HepG2 (cell line): ENCODE measurements around the gene DCTN4. TPM values are rescaled to one million over a fixed set of nuclear protein-coding genes. Genes with fewer than 3 reads are reported as not detected.

Experiments used
- ATAC-seq: fragments of 200-7000 bp; cut with Tn5 transposase; 3 replicates; pipeline ENCODE4 v1.9.1; 2020; ENCODE audit warnings: mild to moderate bottlenecking, moderate library complexity
- BruUV-seq: library from RNA; stranded (reverse); fragments of 400-500 nt; replicated peaks from 2 replicates; lab custom pipeline; 2021; lab: Mats Ljungman, UMichigan
- CTCF ChIA-PET: fragments of 300-600 bp; formaldehyde crosslinking; extraction: SDS; loops from one replicate; lab custom pipeline; 2021; ENCODE audit warnings: low total read pairs, inconsistent platforms, low intra/inter-chr PET ratio; lab: Yijun Ruan, JAX
- POLR2A ChIA-PET: fragments of 350-600 bp; sonication (Branson Sonifier 250); formaldehyde crosslinking; loops from one replicate; lab custom pipeline; 2020; ENCODE audit warnings: antibody characterized with exemption, inconsistent platforms; lab: Yijun Ruan, JAX
- DNase-seq: peaks from one replicate; pipeline ENCODE4 v3.0.0-alpha.2; 2015; ENCODE audit warnings: low spot score
- FAIRE-seq: peaks from 3 replicates; lab custom pipeline; 2011; peaks lifted over from hg19 to GRCh38; lab: Jason Lieb, UNC
- H2AFZ ChIP-seq: one replicate; pipeline ENCODE4 v1.6.1; 2011; ENCODE audit warnings: low read length, inconsistent platforms
- H3K27ac ChIP-seq: fragments of 300-600 bp; 3 replicates; pipeline ENCODE4 v1.8.0; 2011; ENCODE audit warnings: mixed run types, mild to moderate bottlenecking, mixed read lengths, low read length, inconsistent platforms; ENCODE audit not compliant: insufficient read depth; ENCODE audit errors: extremely low read length
- H3K27me3 ChIP-seq, 2 experiments: fragments of 200-600 bp in 1 of 2; 2 replicates in 1 of 2; 3 replicates in 1 of 2; pipeline versions ENCODE4 v1.6.0 to v1.8.0; 2011; ENCODE audit warnings: low read length in 2 of 2, mild to moderate bottlenecking in 2 of 2, moderate library complexity in 2 of 2, inconsistent platforms in 1 of 2; ENCODE audit not compliant: insufficient read depth in 2 of 2, control insufficient read depth in 1 of 2
- H3K36me3 ChIP-seq, 2 experiments: fragments of 200-600 bp in 1 of 2; replicated peaks in 1 of 2; 2 replicates in 1 of 2; 3 replicates in 1 of 2; pipeline versions ENCODE4 v1.5.1 to v1.8.0; 2011; ENCODE audit warnings: low read length in 2 of 2, inconsistent platforms in 1 of 2; ENCODE audit not compliant: insufficient read depth in 2 of 2, control insufficient read depth in 1 of 2
- H3K4me1 ChIP-seq: 2 replicates; pipeline ENCODE4 v1.5.1; 2012; ENCODE audit warnings: low read length, inconsistent platforms; ENCODE audit not compliant: insufficient read depth
- H3K4me2 ChIP-seq: 2 replicates; pipeline ENCODE4 v1.6.0; 2011; ENCODE audit warnings: low read depth, low read length, inconsistent platforms
- H3K4me3 ChIP-seq, 3 experiments: fragments of 200-600 bp in 1 of 3; sonication (generic), shearing (Covaris generic) in 1 of 3; replicated peaks in 1 of 3; 2 replicates each; pipeline ENCODE4 v1.5.1; 2011 to 2016; ENCODE audit warnings: low read length in 3 of 3, inconsistent platforms in 2 of 3, low read depth in 2 of 3, mild to moderate bottlenecking in 2 of 3, control low read depth in 1 of 3, mixed read lengths in 1 of 3; ENCODE audit not compliant: insufficient read depth in 1 of 3
- H3K79me2 ChIP-seq: one replicate; pipeline ENCODE4 v1.6.1; 2011; ENCODE audit warnings: low read length, inconsistent platforms; ENCODE audit not compliant: insufficient read depth
- H3K9ac ChIP-seq: 2 replicates; pipeline ENCODE4 v1.6.0; 2011; ENCODE audit warnings: mild to moderate bottlenecking, low read depth, low read length, inconsistent platforms; ENCODE audit not compliant: insufficient read depth
- H3K9me3 ChIP-seq: 2 replicates; pipeline ENCODE4 v1.5.1; 2012; ENCODE audit warnings: mild to moderate bottlenecking, low read length
- H4K20me1 ChIP-seq: 2 replicates; pipeline ENCODE4 v1.6.0; 2011; ENCODE audit warnings: inconsistent platforms, mild to moderate bottlenecking, low read length, moderate library complexity; ENCODE audit not compliant: insufficient read depth
- ATF1 ChIP-seq: IDR thresholded peaks from 2 replicates; pipeline ENCODE4 v1.6.1; 2016; ENCODE audit warnings: mild to moderate bottlenecking, control low read depth
- MED1 ChIP-seq: sonication (generic); formaldehyde crosslinking; IDR thresholded peaks from 2 replicates; pipeline ENCODE4 v1.4.0; 2020; ENCODE audit warnings: missing genetic modification reagents
- MEIS2 ChIP-seq: sonication (generic); formaldehyde crosslinking; IDR thresholded peaks from 2 replicates; pipeline ENCODE4 v1.9.0; 2021; ENCODE audit warnings: mild to moderate bottlenecking, missing genetic modification reagents
- NFYC ChIP-seq: IDR thresholded peaks from 2 replicates; pipeline ENCODE4 v1.6.1; 2016; ENCODE audit warnings: missing genetic modification reagents, missing compliant biosample characterization
- PATZ1 ChIP-seq: sonication (generic); formaldehyde crosslinking; IDR thresholded peaks from 2 replicates; pipeline ENCODE4 v1.4.0; 2020; ENCODE audit warnings: missing genetic modification reagents
- RXRB ChIP-seq: IDR thresholded peaks from 2 replicates; pipeline ENCODE4 v1.6.1; 2016; ENCODE audit warnings: borderline replicate concordance, missing genetic modification reagents, missing compliant biosample characterization
- STAG1 ChIP-seq: sonication (generic); formaldehyde crosslinking; IDR thresholded peaks from 2 replicates; pipeline ENCODE4 v1.4.0; 2020; ENCODE audit warnings: missing genetic modification reagents
- SUZ12 ChIP-seq: fragments of 150-350 bp; IDR thresholded peaks from 2 replicates; pipeline ENCODE4 v1.6.1; 2014; ENCODE audit warnings: low read depth, low read length
- TCF12 ChIP-seq, 2 experiments: fragments of 450-650 bp in 1 of 2; sonication (generic) in 1 of 2; formaldehyde crosslinking in 1 of 2; IDR thresholded peaks; 2 replicates each; pipeline versions ENCODE4 v1.6.1 to v1.8.0; 2017 to 2022; ENCODE audit warnings: antibody characterized with exemption in 1 of 2, mild to moderate bottlenecking in 1 of 2, missing genetic modification reagents in 1 of 2, moderate library complexity in 1 of 2
- ZBTB21 ChIP-seq: sonication (generic); formaldehyde crosslinking; IDR thresholded peaks from 2 replicates; pipeline ENCODE4 v1.4.0; 2020; ENCODE audit warnings: missing genetic modification reagents
- ZGPAT ChIP-seq: IDR thresholded peaks from 2 replicates; pipeline ENCODE4 v1.6.1; 2016; ENCODE audit warnings: mild to moderate bottlenecking
- ZKSCAN8 ChIP-seq: IDR thresholded peaks from 2 replicates; pipeline ENCODE4 v1.6.1; 2016; ENCODE audit warnings: borderline replicate concordance, missing genetic modification reagents, missing compliant biosample characterization
- ZNF10 ChIP-seq: sonication (generic); formaldehyde crosslinking; IDR thresholded peaks from 2 replicates; pipeline ENCODE4 v1.4.0; 2020; ENCODE audit warnings: mild to moderate bottlenecking, low read depth, missing genetic modification reagents, borderline replicate concordance
- ZNF263 ChIP-seq: sonication (generic); formaldehyde crosslinking; IDR thresholded peaks from 2 replicates; pipeline ENCODE4 v1.4.0; 2020; ENCODE audit warnings: missing genetic modification reagents
- ZNF292 ChIP-seq: sonication (generic); formaldehyde crosslinking; IDR thresholded peaks from 2 replicates; pipeline ENCODE4 v1.8.1; 2022; ENCODE audit warnings: mild to moderate bottlenecking, low read depth, missing genetic modification reagents, borderline replicate concordance
- ZNF331 ChIP-seq: sonication (generic); formaldehyde crosslinking; IDR thresholded peaks from 2 replicates; pipeline ENCODE4 v1.4.0; 2020; ENCODE audit warnings: missing genetic modification reagents
- ZNF496 ChIP-seq: sonication (generic); formaldehyde crosslinking; IDR thresholded peaks from 2 replicates; pipeline ENCODE4 v1.8.1; 2023; ENCODE audit warnings: mild to moderate bottlenecking, moderate library complexity, missing genetic modification reagents; ENCODE audit not compliant: insufficient replicate concordance
- ZNF710 ChIP-seq: sonication (generic); formaldehyde crosslinking; IDR thresholded peaks from 2 replicates; pipeline ENCODE4 v1.5.0; 2020; ENCODE audit warnings: mild to moderate bottlenecking, missing genetic modification reagents, borderline replicate concordance
- ZNF788 ChIP-seq: sonication (generic); formaldehyde crosslinking; IDR thresholded peaks from 2 replicates; pipeline ENCODE4 v1.5.0; 2020; ENCODE audit warnings: mild to moderate bottlenecking, missing genetic modification reagents, borderline replicate concordance
- WGBS: methylation state at CpG from one replicate; pipeline ENCODE4 v1.1.6; 2017; ENCODE audit warnings: low lambda C conversion rate; 5-methylcytosine and 5-hydroxymethylcytosine counted together
- in situ Hi-C: cut with HindIII; loops from 2 replicates; pipeline ENCODE4 v1.10.0; 2017; ENCODE audit warnings: low pct_unique_long_range_greater_than_20kb; ENCODE audit not compliant: extremely low pct_ligation_motif_present
- intact Hi-C: fragments of 100-400 bp; cut with micrococcal nuclease; formaldehyde crosslinking; loops from one replicate; pipeline ENCODE4 v1.10.0; 2022; ENCODE audit not compliant: unreplicated experiment
- polyA plus RNA-seq, 8 experiments: library from polyadenylated mRNA; depleted of rRNA in 3 of 8; stranded (reverse) in 7 of 8; unstranded in 1 of 8; fragments of >200 nt; fragmentation: Illumina TruSeq in 4 of 8; extraction: Trizol in 4 of 8; gene quantifications; 2 replicates each; pipeline versions ENCODE4 v1.2.1 to v1.2.3, GENCODE V29; 2011 to 2016; ENCODE audit warnings: low read depth in 4 of 8, missing spikeins in 1 of 8, mixed read lengths in 1 of 8; ENCODE audit not compliant: insufficient read depth in 1 of 8
- total RNA-seq, 5 experiments: library from RNA; depleted of rRNA; stranded (reverse); fragments of >200 nt; fragmentation: Illumina TruSeq; extraction: Trizol; gene quantifications; 2 replicates each; pipeline ENCODE4 v1.2.3, GENCODE V29; 2016; ENCODE audit warnings: low read depth in 1 of 5

DCTN4 gene
- total and polyA plus RNA-seq, 2 of the 13 experiments (the other 11 are each of a cell fraction or from before 2014, with no cell fraction given), result 24.1 to 26.9 TPM

- Histone ChIP-seq H3K9ac (peak overlapping the region; percentile 25; the same call in 1 of the 2 replicates), H3K27ac (peak overlapping the region; percentile 56), H3K4me1 (peaks cover 57% of the 10 kb centered on the region), H3K27me3 (no peaks in the 10 kb centered on the region), H3K4me3 (peak overlapping the region in 1 of 3 experiments; percentile 25; a peak in 1 of 6 replicates), H2AFZ (peak overlapping the region; percentile 55), H3K4me2 (peak overlapping the region; percentile 67), H4K20me1 (no peaks in the 10 kb centered on the region), H3K79me2 (peaks cover under 1% of the 10 kb centered on the region), H3K9me3 (peaks cover 6% of the 10 kb centered on the region; the same call in 1 of the 2 replicates), H3K36me3 (no peaks in the 10 kb centered on the region)
- no TSS peak for BruUV-seq
- intact Hi-C loops, result no loop called here
- DNase-seq (peak; percentile 80), FAIRE-seq (peak; percentile 90), ATAC-seq (peak; percentile 44)
- in situ Hi-C loops, result no loop called here
- ChIA-PET CTCF (no interaction called here), POLR2A (interaction anchor here (1.1 to 3.3 kb wide), 3 partner anchors 15 to 62 kb away, joined by 4 to 19 read pairs (median 5); partner anchors contain the start of genes RBM22 and SMIM3)
- WGBS, result 6% methylated on average over 7 of the region's 7 CpGs
- no peak for TF ChIP-seq ZBTB21 (CRISPR knock-in tag)
- peak; percentile 95 for TF ChIP-seq ZNF263 (CRISPR knock-in tag)
- TF ChIP-seq ZNF710, result no peak
- no peak for TF ChIP-seq ZGPAT (CRISPR knock-in tag)
- TF ChIP-seq ATF1 (CRISPR knock-in tag), result no peak
- no peak for TF ChIP-seq ZNF788 (CRISPR knock-in tag)
- 0 out of 2 replicates have a peak, but pooled peaks have one; percentile 24 for TF ChIP-seq ZNF331
- 0 out of 2 replicates have a peak, but pooled peaks have one; percentile 5 for TF ChIP-seq PATZ1 (CRISPR knock-in tag)
- TF ChIP-seq ZKSCAN8 (CRISPR knock-in tag), result no peak
- 0 out of 2 replicates have a peak, but pooled peaks have one; percentile 10 for TF ChIP-seq RXRB (CRISPR knock-in tag)
- TF ChIP-seq ZNF292 (CRISPR knock-in tag), result no peak
- peak; percentile 49; the same call in 1 of the 2 replicates for TF ChIP-seq NFYC (CRISPR knock-in tag)
- no peak for TF ChIP-seq TCF12 (IDR thresholded peaks at IDR 0.05)
- TF ChIP-seq TCF12 (CRISPR knock-in tag; IDR thresholded peaks at IDR 0.05), result no peak
- no peak for TF ChIP-seq ZNF496 (CRISPR knock-in tag)
- peak; percentile 14; the same call in 1 of the 2 replicates for TF ChIP-seq STAG1 (CRISPR knock-in tag)
- TF ChIP-seq MED1 (CRISPR knock-in tag), result 0 out of 2 replicates have a peak, but pooled peaks have one; percentile 13
- no peak for TF ChIP-seq SUZ12
- peak; percentile 29; the same call in 1 of the 2 replicates for TF ChIP-seq MEIS2
- no peak for TF ChIP-seq ZNF10 (CRISPR knock-in tag)
These were observed 4.4 kb upstream of the DCTN4 start for GRCh38 chr5:150763023-150763769.
